NK-92 (cell line): ENCODE results near the gene MIA.
"Not testable (repeated sequence)": the region's sequence is repeated elsewhere in the genome, so short reads cannot be mapped to it uniquely, and the experiment has no call there.

Experiments
- DNase-seq: peaks from one replicate; lab custom pipeline; 2025; ENCODE audit not compliant: unreplicated experiment; lab: John Stamatoyannopoulos, UW

The MIA gene

DNA sequence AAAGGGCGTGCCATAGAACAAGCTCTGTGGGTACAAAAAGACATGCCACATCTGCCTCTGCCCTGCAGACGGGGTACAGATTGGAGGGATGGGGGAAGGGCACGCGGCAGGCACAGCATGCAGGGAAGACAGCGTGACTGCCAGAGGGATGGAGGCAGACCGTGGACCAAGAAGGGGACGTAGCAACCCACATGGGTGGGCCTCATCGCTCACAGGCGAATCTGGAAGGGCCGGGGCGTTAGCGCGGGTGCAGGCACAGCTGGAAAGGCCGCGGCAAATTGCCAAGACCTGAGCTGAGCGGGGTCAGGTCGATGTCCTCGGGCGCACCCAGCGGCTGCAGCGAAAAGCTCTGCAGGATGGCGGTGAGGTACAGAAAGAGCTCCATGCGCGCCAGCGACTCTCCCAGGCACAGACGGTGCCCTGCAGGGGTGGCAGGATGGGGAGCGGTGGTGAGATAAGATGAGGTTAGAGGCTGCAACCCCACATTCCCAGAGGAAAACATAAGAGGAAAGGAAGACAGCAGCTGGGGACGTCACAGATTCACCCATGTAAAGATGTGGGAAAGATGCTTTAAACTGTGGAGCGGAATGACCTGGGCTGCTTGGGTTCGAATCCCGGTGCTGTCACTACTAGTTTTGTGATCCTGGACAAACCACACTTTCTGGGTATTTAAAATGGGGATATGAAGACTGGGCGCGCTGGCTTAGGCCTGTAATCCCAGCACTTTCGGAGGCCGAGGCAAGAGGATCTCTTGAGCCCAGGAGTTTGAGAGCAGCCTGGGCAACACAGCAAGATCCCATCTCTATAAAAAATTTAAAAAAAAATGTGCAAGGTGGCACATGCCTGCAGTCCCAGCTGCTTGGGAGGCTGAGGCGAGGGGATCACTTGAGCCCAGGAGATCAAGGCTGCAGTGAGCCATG, 43.4 kb downstream of the MIA start:
- DNase-seq, result not testable (repeated sequence)

DNA sequence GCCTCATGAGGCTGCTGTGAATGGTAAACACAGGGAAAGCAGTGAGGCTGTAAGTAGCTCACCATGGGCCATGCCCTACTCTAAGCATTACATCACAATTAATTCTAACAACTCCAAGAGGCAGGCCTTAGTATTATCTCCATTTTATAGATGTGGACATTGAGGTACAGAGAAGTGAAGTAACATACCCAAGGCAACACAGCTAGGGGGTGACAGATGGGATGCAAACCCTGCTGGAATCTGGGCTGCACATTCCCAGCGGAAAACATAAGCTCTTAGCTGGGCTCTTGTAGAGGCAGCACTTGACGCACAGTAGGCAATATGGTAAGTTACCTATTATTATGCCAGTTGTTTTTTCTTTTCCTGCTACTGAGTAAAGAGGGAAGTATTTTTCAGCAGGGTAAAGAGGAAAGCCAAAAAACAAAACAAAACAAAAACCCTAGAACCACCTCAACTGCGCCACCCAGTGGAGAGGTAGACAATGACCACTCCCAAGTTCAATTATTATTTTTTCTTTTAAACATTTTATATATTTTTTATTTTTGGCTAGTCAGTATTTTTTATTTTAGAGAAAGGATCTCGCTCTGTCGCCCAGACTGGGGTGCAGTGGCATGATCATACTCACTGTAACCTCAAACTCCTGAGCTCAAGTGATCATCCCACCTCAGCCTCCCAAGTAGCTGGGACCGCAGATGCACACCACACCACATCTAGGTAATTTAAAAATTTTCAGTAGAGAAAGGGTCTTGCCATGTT, 44.3 kb downstream of the MIA start:
- not testable (repeated sequence) for DNase-seq

DNA sequence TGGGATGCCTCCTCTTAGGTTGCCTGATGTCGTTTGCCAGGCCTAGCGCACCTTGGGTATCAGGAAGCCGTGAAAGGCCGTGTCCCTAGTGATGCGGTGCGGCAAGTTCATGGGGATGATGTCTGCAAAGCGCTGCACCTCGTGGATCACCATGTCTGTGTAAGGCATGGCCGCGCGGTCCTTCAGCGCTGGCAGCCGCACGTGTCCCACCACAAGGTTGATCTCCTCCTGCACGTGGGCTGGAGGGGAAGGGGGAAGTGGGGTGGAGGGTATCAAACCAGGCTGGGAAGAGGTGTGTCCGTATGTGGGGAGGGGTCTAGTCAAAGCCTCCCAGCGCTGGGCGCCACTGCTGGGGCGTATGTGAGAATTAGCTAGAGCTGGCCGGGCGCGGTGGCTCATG, 46.8 kb downstream of the MIA start:
- DNase-seq, result no peak

DNA sequence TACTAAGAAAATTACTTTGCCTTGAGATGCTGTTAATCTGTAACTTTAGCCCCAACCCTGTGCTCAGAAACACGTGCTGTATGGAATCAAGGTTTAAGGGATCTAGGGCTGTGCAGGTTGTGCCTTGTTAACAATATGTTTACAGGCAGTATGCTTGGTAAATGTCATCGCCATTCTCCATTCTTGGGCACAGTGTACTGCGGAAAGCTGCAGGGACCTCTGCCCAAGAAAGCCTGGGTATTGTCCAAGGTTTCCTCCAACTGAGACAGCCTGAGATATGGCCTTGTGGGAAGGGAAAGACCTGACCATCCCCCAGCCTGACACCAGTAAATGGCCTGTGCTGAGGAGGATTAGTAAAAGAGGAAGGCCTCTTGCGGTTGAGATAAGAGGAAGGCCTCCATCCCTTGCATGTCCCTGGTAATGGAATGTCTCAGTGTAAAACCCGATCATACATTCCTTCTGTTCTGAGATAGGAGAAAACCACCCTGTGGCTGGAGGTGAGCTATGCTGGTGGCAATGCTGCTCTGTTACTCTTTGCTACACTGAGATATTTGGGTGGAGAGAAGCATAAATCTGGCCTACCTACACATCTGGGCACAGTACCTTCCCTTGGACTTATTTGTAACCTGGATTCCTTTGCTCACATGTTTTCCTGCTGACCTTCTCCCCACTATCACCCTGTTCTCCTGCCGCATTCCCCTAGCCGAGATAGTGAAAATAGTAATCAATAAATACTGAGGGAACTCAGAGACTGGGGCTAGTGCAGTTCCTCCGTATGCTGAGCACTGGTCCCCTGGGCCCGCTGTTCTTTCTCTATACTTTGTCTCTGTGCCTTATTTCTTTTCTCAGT, 47.6 kb downstream of the MIA start:
- not testable (repeated sequence) for DNase-seq

DNA sequence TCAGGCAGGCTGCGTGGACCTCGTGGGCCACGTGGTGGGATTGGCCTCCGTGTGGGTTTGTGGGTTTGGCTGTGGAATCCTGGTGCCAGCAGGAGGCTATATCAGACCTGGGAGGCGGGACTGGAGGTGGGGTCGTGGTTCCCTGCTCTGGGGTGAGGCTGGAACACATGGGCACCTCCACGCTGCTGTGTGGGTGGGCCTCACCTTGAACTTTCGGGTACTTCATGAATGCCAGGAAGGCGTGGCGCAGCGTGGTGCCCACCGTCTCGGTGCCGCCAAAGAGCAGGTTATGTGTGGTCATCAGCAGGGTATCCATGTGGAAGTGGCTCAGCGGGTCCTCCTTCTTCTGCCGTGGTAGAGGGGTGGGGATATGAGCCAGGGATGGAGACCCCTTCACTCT, 49.6 kb downstream of the MIA start:
- not testable (repeated sequence) for DNase-seq

DNA sequence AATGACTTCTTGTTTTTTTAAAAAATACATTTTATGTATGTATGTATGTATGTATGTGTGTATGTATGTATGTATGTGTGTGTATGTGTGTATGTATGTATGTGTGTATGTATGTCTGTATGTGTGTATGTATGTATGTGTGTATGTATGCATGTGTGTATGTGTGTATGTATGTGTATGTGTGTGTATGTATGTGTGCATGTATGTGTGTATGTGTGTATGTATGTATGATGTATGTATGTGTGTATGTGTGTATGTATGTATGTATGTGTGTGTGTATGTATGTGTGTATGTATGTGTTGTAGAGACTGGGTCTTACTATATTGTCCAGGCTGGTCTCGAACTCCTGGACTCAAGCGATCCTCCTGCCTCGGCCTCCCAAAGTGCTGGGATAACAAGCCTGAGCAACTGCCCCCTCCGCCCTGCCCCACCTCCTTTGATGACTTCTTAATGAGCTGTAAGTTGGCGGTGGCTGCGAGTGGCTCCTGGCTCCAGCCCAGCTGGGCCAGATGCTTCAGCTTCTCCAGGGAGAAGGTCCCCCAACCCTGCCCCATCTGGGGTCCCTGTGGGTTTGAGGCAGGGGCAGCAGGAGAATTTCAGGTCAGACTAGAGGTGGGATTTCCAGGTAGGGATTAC, 50.3 kb downstream of the MIA start:
- DNase-seq, result not testable (repeated sequence)

DNA sequence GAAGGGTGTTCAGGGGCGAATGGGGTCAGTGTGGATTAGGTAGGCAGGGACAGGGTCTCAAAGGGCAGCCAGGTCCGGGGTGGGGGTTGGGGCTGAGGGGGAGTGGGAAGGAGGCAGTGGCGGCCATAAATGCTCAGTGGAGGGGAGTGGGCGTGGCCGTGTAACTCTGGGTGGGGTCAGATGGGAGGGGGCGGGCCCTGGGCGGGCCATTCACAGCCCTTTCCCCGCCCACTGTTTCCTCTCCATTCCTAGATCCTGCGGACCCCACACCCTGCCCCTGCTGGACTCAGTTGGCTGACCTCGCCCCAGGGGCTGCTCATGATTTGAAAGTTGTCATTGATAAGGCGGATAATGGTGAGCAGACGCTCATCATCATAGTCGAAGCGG, 51.0 kb downstream of the MIA start:
- not testable (repeated sequence) for DNase-seq

DNA sequence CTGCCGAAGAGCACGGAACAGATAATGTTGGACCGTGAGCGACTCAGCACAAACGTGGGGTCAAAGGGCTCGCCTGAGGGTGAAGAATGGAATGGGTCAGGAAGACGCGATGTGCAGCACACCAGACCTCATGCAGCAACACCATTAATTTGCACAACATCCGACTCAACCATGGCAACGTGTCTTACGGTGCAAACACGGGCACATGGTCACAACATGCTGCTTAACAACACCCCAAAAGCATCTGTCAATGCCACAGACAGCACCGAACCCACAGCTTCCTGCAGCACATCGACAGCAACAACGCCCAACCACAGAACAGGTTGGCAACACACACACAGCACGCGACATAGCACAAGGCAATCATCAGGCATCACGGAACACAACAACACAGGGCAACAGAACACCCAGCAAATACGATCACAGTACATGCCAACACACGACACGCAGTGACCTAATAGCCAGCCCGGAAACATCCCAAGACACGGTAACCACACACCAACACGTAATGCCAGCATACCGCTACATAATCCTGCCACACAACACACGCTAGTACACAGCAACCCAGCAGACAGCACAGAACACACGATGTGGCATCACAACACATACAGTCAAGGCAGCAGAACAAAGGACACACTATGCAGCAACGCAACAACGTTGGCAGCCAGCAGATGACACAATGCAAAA, 51.5 kb downstream of the MIA start:
- DNase-seq, result not testable (repeated sequence)
